Glomerular endothelial cell (primary cell): ENCODE data around the gene ILRUN. TPM values are rescaled to one million over a fixed set of nuclear protein-coding genes. Genes with fewer than 3 reads are reported as not detected.
"Not testable (repeated sequence)": the region's sequence is repeated elsewhere in the genome, so short reads cannot be mapped to it uniquely, and the experiment has no call there.

Experiments used
- DNase-seq: peaks from one replicate; pipeline ENCODE4 v3.0.0-alpha.2; 2011; ENCODE audit warnings: low read depth, low spot score; ENCODE audit errors: extremely low read depth
- total RNA-seq: library from RNA; depleted of rRNA; stranded (reverse); fragments of >200 nt; gene quantifications from 2 replicates; pipeline ENCODE4 v1.2.3, GENCODE V29; 2015

ILRUN gene
- 32.9 and 40.4 TPM in 2 replicates for total RNA-seq

GRCh38 chr6:34696739-34697543, at the start of gene ILRUN:
Gene ILRUN (minus strand): TSS chr6:34696767. CDS start chr6:34696603, 164 bp downstream.
- no peak for DNase-seq

GRCh38 chr6:34745277-34746103, 48.9 kb upstream of the ILRUN start:
- DNase-seq, result no peak

DNA sequence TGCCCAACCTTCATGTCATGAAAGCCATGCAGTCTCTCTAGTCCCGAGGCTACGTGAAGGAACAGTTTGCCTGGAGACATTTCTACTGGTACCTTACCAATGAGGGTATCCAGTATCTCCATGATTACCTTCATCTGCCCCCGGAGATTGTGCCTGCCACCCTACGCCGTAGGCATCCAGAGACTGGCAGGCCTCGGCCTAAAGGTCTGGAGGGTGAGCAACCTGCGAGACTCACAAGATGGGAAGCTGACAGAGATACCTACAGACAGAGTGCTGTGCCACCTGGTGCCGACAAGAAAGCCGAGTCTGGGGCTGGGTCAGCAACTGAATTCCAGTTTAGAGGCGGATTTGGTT, 47.7 kb upstream of the ILRUN start:
- not testable (repeated sequence) for DNase-seq

- no peak for DNase-seq
Observed at GRCh38 chr6:34743625-34744293, 47.2 kb upstream of the ILRUN start.

DNA sequence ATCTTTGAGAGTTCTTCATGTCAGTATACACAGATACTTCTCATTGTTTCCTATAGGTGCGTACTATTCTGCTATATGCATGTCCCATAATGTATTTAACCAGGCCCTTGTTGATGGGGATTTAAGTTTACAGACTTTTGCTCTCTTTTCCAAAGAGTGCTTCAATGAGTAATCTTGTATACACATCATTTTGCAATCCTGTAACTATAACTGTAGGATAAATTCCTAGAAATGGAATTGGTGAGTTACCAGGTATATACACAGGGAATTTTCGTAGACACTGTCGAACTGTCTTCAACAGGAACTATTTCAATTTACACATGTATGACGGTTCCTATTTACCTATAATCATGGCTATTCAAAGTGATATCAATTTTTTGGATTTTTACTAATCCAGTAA, 45.5 kb upstream of the ILRUN start:
- no peak for DNase-seq

- no peak for DNase-seq
Observed at GRCh38 chr6:34736823-34737222, 40.3 kb upstream of the ILRUN start.

DNA sequence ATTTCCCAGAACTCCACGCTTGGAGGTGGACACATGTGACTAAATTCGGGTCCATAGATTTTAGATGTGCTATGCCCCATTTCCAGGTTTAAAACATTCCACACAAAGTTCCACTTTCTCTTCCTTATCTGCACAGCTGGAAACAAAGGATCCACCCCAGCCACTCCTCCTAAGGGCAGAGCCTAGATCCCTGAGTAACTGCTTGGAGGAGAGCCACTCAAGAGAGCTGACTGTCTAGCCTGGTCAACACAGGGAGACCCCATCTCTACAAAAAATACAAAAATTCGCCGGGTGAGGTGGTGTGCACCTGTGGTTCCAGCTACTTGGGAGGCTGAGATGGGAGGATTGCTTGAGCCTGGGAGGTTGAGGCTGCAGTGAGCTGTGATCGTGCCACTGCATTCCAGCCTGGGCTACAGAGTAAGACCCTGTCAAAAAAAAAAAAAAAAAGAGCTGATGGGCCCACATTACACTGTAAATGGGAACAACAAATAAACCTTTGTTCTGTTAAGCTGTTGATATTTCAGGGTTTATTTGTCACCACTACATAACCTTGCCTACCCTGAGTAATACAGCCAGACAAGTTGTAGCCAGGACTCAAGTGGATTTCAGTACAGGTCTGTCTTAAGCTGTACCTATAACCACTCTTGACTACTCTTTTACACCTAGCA, 35.0 kb upstream of the ILRUN start:
- no peak for DNase-seq

- DNase-seq, result no peak
Observed at GRCh38 chr6:34729631-34730470, 33.3 kb upstream of the ILRUN start.

DNA sequence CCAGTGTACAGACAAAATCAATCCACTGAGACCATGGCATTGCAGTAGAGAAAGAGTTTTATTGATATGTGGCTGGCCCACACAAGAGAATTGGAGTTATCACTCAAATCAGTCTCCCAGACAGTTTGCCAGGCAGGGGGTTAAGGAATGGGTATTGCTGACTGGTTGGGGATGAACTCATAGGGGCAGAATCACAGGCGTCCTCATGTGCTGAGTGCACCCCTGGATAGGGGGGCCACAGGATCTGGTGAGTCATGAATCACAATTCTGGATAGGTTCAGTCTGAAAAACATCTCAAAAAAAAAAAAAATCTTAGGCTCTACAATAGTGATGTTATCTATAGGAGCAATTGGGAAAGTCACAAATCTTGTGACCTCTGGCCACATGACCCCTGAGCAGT, 29.5 kb upstream of the ILRUN start:
- DNase-seq, result no peak

DNA sequence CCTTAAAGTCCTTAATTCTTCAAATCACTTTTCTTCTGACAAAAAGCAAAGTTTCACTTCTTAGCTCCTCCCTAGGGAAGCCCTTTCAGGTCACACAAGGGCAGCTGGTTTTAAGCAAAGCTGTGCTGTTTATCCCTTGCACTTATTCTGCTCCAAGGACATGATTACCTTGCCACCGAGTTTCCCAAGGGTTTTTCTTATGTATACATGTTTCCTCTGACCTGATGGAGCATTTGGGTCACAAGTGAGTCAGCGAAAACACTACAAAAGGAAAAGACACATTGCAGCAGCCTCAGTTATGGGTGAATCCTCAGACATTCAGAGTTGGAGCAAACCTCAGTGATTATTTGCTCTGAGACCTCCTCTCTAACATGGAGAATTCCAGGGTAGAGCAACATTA, 26.6 kb upstream of the ILRUN start:
- no peak for DNase-seq

- no peak for DNase-seq
Observed at GRCh38 chr6:34722451-34722850, 25.9 kb upstream of the ILRUN start.

DNA sequence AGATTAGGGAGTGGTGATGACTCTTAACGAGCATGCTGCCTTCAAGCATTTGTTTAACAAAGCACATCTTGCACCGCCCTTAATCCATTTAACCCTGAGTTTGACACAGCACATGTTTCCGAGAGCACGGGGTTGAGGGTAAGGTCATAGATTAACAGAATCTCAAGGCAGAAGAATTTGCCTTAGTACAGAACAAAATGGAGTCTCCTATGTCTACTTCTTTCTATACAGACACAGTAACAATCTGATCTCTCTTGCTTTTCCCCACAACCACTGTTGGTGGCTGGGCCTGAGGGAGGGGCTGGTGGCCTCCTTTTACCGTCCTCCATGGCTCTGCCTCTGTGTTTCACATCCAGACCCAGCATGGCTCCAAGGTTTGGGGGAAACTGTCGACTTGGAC, 23.6 kb upstream of the ILRUN start:
- not testable (repeated sequence) for DNase-seq

DNA sequence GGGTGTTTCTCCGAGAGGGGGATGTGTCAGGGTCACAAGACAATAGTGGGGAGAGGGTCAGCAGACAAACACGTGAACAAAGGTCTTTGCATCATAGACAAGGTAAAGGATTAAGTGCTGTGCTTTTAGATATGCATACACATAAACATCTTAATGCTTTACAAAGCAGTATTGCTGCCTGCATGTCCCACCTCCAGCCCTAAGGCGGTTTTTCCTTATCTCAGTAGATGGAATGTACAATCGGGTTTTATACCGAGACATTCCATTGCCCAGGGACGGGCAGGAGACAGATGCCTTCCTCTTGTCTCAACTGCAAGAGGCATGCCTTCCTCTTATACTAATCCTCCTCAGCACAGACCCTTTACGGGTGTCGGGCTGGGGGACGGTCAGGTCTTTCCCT, 23.1 kb upstream of the ILRUN start:
- DNase-seq, result not testable (repeated sequence)

- no peak for DNase-seq
Observed at GRCh38 chr6:34718976-34719375, 22.4 kb upstream of the ILRUN start.

DNA sequence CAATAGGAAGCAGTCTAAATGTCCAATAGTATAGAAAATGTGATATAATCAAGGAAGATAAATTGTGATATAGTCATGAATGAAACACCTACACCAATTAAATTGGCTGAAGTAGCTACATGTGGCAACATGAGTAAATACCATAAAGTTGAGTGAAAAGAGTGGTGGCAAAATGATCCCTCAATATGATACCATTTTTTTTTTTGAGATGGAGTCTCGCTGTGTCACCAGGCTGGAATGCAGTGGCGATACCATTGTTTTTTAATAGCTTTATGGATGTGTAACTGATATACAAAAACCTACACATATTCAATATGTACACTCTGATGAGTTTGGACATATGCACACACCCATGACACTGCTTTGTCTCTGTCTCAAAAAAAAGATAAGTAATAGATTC, 20.9 kb upstream of the ILRUN start:
- no peak for DNase-seq

DNA sequence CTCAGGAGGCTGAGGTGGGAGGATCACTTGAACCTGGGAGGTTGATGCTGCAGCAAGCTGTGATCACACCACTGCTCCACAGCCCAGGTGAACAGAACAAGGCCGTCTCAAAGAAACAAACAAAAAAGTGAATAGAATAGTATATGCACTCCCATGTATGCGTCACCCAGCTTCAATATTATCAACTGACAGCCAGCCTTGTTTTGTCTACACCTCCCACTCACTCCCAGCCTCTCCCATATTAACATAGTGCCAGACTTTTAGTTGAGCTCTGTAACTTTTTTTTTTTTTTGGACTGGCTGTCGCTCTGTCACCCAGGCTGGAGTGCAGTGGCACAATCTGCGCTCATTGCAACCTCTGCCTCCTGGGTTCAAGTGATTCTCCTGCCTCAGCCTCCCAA, 18.1 kb upstream of the ILRUN start:
- DNase-seq, result no peak

- not testable (repeated sequence) for DNase-seq
Observed at GRCh38 chr6:34712881-34713280, 16.3 kb upstream of the ILRUN start.

DNA sequence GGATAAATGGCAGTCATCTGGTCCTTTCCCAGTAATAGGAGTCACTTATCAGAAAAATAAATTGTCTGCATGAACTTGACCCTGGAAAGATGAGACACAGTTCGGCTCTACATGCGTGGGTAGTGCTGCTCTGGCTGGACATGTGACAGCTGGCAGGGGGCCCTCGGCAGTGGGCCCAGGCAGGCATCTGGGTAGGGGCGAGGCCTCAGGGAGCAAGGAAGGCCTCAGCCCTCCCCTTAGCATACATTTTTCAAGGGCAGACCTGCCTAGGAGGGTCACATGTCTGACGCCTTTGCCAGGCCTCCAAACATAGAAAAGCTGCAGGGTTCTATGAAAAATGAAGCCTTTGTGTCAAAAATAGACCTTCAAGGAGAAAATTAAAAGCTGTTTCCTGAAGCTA, 12.8 kb upstream of the ILRUN start:
- DNase-seq, result no peak

DNA sequence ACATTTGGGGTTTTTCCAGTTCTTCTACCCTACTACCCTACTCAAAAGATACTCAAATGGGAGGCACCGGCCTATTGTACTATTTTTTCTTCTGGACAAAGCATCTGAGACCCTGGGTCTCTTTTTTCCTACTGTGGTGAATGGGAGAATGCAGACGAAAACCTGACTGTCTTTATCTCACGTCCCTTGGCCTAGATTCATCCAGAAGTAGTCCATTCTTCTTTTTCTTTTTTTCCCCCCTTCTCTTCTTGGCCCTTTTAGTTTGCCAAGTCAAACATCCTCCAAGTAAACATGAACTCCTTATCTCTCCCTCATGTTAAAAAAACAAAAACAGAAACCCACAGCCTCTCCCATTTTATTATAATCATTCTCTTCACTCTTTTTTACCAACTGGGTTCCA, 8.7 kb upstream of the ILRUN start:
- no peak for DNase-seq

GRCh38 chr6:34701199-34701598, 4.6 kb upstream of the ILRUN start:
- DNase-seq, result no peak
